Fibroblast of mammary gland (primary cell): ENCODE results near the gene ITIH3.
A peak's percentile ranks its signal among the peaks of the same experiment; 100 is the strongest.

ENCODE experiments used
- DNase-seq: peaks from one replicate; pipeline ENCODE4 v3.0.0-alpha.2; 2010; ENCODE audit warnings: low read depth
- H3K4me3 ChIP-seq: 2 replicates; pipeline ENCODE4 v1.5.1; 2011; ENCODE audit warnings: low read depth, mild to moderate bottlenecking, low read length, moderate library complexity; ENCODE audit not compliant: control insufficient read depth
- CTCF ChIP-seq: conservative IDR thresholded peaks from 2 replicates; pipeline ENCODE4 v1.5.1; 2011; ENCODE audit warnings: low read depth, low read length, inconsistent platforms; ENCODE audit not compliant: control insufficient read depth, insufficient read depth

Gene ITIH3

GRCh38 chr3:52770496-52771333, 23.9 kb upstream of the ITIH3 start, which contains the start of gene NEK4:
Gene NEK4 (minus strand): TSS chr3:52770940. CDS start chr3:52770746, 194 bp downstream.
- DNase-seq: peak; percentile 84
- peak within 1 kb of the TSS; percentile 82 for H3K4me3 ChIP-seq
- no peak for TF ChIP-seq CTCF

- no peak for TF ChIP-seq CTCF
- no peak for DNase-seq
Observed at GRCh38 chr3:52771334-52771681, 23.3 kb upstream of the ITIH3 start.

GRCh38 chr3:52771702-52772101, 22.9 kb upstream of the ITIH3 start:
- peak overlapping the region; percentile 82 for H3K4me3 ChIP-seq
- DNase-seq: no peak
- TF ChIP-seq CTCF: no peak

More at GRCh38 chr3:52771334-52771681, 23.3 kb upstream of the ITIH3 start:
- peak overlapping the region; percentile 82 for H3K4me3 ChIP-seq

GRCh38 chr3:52773361-52774065, 21.1 kb upstream of the ITIH3 start:
- TF ChIP-seq CTCF: no peak
- DNase-seq: no peak
- no peak overlapping the region for H3K4me3 ChIP-seq

GRCh38 chr3:52774066-52774713, 20.4 kb upstream of the ITIH3 start:
- no peak for TF ChIP-seq CTCF
- no peak overlapping the region for H3K4me3 ChIP-seq
- DNase-seq: no peak

GRCh38 chr3:52774901-52775864, 19.4 kb upstream of the ITIH3 start:
- no peak for TF ChIP-seq CTCF
- no peak overlapping the region for H3K4me3 ChIP-seq
- no peak for DNase-seq
